HepG2 (cell line): ENCODE results near the gene NFKBIZ.

Experiments used
- HNRNPK ChIP-seq: fragments of 200-400 bp; formaldehyde crosslinking; IDR thresholded peaks from 2 replicates; pipeline ENCODE4 v1.6.1; 2018; ENCODE audit warnings: low read length, low read depth, moderate library complexity, mild to moderate bottlenecking; ENCODE audit not compliant: poor library complexity, severe bottlenecking
- NR0B2 ChIP-seq: sonication (generic); formaldehyde crosslinking; IDR thresholded peaks from 2 replicates; pipeline ENCODE4 v1.4.0; 2020; ENCODE audit warnings: mild to moderate bottlenecking, missing genetic modification reagents
- SETDB1 ChIP-seq: sonication (generic); formaldehyde crosslinking; IDR thresholded peaks from 2 replicates; pipeline ENCODE4 v1.5.1; 2020; ENCODE audit warnings: missing genetic modification reagents, mild to moderate bottlenecking, borderline replicate concordance
- SIN3A ChIP-seq: IDR thresholded peaks from 2 replicates; pipeline ENCODE4 v1.6.1; 2011; ENCODE audit warnings: low read depth, mild to moderate bottlenecking, control low read depth, low read length, borderline replicate concordance
- SMC3 ChIP-seq: IDR thresholded peaks from 2 replicates; pipeline ENCODE4 v1.6.1; 2011; ENCODE audit warnings: low read length, improper control_type of control experiment
- THAP8 ChIP-seq: sonication (generic); formaldehyde crosslinking; IDR thresholded peaks from 2 replicates; pipeline ENCODE4 v1.5.1; 2020; ENCODE audit warnings: missing genetic modification reagents, mild to moderate bottlenecking, borderline replicate concordance
- ZNF550 ChIP-seq: sonication (generic); formaldehyde crosslinking; IDR thresholded peaks from 2 replicates; pipeline ENCODE4 v1.4.0; 2020; ENCODE audit warnings: mild to moderate bottlenecking, missing genetic modification reagents, borderline replicate concordance
- TF ChIP-seq, protein P1 (sequence below): sonication (generic); formaldehyde crosslinking; IDR thresholded peaks from 2 replicates; pipeline ENCODE4 v1.5.0; 2020; ENCODE audit warnings: mild to moderate bottlenecking, missing genetic modification reagents, moderate library complexity
- TF ChIP-seq, protein P2 (sequence below): sonication (generic); formaldehyde crosslinking; IDR thresholded peaks from 2 replicates; pipeline ENCODE4 v1.4.0; 2020; ENCODE audit warnings: missing genetic modification reagents

DNA sequence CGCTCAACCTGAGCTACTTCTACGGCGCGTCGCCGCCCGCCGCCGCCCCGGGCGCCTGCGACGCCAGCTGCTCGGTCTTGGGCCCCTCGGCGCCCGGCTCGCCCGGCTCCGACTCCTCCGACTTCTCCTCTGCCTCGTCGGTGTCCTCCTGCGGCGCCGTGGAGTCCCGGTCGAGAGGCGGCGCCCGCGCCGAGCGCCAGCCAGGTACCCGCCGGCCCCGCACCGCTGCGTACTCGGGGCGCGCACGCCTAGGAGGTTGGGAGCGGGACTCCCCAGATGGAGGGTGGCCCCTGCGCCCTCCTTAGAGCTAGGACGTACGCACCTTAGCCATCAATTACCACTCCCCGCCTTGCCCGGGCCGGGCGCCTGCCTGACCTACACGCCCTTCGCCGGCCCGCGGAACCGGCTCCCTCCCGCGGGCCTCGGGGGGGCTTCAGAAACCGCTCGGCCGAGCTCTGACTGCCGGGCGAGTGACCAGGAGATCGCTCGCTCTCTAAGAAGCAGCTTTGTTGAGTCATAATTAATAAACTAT, 466 bp downstream of the NFKBIZ start:
- TF ChIP-seq HNRNPK (no peak), THAP8 (no peak), SMC3 (no peak), SIN3A (no peak), SETDB1 (CRISPR knock-in tag) (no peak), ZNF550 (CRISPR knock-in tag) (no peak), NR0B2 (CRISPR knock-in tag) (no peak)
- TF ChIP-seq, protein P1, sequence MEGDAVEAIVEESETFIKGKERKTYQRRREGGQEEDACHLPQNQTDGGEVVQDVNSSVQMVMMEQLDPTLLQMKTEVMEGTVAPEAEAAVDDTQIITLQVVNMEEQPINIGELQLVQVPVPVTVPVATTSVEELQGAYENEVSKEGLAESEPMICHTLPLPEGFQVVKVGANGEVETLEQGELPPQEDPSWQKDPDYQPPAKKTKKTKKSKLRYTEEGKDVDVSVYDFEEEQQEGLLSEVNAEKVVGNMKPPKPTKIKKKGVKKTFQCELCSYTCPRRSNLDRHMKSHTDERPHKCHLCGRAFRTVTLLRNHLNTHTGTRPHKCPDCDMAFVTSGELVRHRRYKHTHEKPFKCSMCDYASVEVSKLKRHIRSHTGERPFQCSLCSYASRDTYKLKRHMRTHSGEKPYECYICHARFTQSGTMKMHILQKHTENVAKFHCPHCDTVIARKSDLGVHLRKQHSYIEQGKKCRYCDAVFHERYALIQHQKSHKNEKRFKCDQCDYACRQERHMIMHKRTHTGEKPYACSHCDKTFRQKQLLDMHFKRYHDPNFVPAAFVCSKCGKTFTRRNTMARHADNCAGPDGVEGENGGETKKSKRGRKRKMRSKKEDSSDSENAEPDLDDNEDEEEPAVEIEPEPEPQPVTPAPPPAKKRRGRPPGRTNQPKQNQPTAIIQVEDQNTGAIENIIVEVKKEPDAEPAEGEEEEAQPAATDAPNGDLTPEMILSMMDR (CRISPR knock-in tag): peak; percentile 23; the same call in 1 of the 2 replicates
- TF ChIP-seq, protein P2, sequence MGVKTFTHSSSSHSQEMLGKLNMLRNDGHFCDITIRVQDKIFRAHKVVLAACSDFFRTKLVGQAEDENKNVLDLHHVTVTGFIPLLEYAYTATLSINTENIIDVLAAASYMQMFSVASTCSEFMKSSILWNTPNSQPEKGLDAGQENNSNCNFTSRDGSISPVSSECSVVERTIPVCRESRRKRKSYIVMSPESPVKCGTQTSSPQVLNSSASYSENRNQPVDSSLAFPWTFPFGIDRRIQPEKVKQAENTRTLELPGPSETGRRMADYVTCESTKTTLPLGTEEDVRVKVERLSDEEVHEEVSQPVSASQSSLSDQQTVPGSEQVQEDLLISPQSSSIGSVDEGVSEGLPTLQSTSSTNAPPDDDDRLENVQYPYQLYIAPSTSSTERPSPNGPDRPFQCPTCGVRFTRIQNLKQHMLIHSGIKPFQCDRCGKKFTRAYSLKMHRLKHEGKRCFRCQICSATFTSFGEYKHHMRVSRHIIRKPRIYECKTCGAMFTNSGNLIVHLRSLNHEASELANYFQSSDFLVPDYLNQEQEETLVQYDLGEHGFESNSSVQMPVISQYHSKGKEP (CRISPR knock-in tag): no peak
